Stimulated activated CD4-positive, alpha-beta T cell treated with anti-CD3 and anti-CD28 coated beads, TNF-alpha, amount 100 ng/mL, for 24 hours (primary cell): ENCODE measurements around the gene KIF26A.

Experiments
- DNase-seq, 3 experiments: peaks; one replicate each; pipeline ENCODE4 v3.0.0-alpha.2; 2020; ENCODE audit warnings: low read depth in 3 of 3

Gene KIF26A

DNA sequence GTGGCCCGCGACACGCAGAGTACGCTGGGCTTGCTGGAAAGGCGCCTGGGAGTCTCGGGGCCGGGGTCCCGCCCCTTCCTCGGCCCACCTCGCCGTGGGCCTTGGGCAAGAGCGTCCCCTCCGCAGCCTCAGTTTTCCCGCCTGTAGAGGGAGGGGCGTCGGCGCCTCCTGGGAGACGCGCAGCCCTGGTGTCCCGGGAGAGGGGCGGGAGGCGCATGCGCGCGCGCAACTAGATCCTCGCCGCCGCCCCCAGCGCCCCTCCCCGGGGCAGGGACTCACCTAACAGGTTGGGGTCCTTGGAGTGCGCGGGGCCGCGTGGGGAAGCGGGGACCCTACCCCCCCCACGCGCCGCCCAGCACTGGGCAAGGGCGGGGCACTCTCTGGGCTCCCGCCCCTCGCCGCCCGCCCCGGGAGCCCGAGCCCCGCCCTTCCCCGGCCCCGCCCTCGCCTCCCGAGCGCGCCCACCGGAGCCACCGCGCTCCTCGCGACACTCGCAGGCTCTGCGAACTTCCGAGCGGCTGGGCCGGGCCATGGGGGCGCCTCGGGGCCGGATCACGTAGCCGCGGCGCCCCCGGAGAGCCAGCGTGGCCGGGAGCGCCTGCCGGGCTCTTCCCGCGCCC lies at the start of gene KIF26A:
TSS of gene KIF26A (plus strand) at position 490 of the 620 bp plus-strand sequence. CDS start 136 bp downstream, outside the sequence.
- DNase-seq: peak in 1 of 3 experiments; percentile 27

GRCh38 chr14:104090071-104090748 lies 48.2 kb upstream of the KIF26A start:
- DNase-seq: no peak

DNA sequence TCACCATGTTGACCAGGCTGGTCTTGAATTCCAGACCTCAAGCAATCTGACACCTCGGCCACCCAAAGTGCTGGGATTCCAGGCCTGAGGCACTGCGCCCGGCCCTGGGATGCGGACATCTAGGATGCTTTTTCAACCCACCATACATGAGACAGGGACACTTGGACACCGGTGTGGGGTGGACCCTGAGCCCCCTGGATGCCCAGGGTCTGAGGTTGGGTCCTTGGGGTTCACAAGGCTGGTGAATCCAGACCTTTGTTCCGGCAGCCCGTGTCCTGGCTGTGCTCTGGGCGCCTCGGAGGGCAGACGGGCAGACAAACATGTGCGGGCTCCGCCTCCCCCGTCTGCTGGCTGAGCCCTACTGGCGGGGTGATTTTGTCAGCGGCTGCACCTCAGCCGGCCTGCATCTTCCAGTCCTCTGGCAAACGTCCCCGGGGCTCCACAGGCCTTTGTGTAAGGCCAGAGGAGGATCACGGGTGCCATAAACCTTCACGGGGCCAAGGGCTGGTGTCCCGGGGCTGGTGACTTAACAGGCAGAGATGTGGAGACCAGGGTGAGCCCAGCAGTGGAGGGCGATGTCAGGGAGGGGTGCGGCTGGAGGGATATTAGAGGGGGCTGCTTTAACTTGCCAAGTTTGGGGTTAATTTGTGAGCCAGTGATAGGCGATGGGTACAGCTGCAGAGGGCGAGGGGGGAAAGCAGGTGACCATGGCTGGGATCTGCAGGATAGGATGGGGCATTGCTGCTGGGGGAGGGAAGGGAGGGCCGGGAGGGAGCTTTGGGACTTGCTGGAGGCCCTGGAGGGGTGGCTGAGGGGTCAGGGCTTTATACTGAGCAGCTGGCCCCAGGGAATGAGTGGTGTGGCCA lies 47.1 kb upstream of the KIF26A start:
- no peak for DNase-seq

- no peak for DNase-seq
Measured at GRCh38 chr14:104091927-104092771, 46.2 kb upstream of the KIF26A start.

DNA sequence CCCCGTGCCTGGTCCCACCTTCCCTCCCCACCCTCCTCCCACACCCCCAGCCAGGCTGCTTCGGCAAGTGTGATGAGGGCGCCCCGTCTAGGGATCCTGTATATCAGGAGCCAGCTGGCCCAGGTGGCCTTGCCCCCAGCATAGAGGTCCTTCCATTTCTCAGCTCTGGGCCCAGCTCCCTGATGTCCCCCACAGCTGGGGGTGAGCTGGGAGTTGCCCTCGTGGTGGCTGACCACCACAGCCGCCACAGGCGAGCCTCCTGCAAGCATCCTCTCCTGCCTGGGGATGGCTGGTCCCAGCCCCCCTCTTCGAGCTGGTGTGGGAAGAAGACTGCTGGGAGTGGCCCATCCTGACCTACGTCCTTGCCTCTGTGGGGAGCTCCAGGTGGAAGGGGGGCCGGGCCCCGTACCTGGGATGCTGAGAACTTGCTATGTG lies 45.4 kb upstream of the KIF26A start:
- no peak for DNase-seq

DNA sequence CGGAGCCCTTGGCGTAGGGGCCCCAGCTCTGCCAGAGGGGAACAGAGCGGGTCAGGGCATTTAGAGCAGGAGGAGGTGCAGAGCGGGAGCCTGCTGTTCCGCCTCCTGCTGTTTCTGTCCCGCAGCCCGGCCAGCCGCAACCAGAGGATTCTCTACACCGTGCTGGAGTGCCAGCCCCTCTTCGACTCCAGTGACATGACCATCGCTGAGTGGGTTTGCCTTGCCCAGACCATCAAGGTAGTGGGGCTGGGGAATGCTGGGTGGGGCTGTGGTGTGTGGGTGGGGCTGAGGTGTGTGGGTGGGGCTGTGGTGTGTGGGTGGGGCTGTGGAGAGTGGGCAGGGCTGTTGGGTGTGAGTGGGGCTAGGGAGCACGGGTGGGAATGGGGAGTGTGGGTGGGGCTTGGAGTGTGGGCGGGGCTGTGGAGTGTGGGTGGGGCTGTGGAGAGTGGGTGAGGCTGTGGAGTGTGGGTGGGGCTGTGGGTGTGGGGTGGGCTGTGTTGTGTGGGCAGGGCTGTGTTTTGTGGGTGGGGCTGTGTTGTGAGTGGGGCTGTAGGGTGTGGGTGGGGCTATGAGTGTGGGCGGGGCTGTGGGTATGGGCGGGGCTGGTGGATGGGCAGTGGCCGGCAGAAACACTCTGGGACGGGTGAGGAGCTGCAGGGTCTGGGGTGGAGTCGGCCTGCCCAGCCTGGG lies 44.9 kb upstream of the KIF26A start:
- no peak for DNase-seq

DNA sequence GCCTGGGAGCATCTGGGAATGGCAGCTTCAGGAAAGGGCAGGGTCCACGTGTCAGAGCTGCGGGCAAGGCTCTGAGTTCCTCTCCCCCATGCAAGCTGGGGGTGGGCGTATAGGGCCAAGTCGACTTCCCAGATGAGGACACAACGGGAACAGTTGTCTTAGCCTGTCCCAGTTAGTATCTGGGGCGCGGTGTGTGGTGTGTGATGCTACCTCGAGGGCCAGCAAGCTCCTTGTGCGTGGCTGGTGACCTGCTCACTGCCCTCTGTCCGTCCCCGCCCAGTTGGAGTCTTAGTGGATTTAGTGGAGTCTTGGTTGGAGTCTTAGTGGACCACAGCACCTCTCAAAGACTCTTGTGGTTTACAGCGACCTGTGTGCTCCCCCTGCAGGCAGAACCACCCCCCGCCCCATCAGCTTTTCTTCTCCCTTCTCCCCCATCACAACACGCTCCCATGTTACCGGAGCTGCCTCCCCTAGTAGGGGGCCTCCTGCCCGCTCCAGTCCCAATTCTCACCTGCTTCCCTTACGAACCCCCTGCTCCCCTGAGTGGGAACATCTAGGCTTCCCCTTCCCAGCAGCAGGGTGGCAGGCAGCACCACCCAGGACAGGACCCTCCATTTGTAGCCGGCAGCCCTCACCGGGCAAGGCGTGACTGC lies 44.2 kb upstream of the KIF26A start:
- DNase-seq: no peak

GRCh38 chr14:104094709-104095425 lies 43.5 kb upstream of the KIF26A start:
- DNase-seq: peak; percentile 50 to 74 (median 50)

DNA sequence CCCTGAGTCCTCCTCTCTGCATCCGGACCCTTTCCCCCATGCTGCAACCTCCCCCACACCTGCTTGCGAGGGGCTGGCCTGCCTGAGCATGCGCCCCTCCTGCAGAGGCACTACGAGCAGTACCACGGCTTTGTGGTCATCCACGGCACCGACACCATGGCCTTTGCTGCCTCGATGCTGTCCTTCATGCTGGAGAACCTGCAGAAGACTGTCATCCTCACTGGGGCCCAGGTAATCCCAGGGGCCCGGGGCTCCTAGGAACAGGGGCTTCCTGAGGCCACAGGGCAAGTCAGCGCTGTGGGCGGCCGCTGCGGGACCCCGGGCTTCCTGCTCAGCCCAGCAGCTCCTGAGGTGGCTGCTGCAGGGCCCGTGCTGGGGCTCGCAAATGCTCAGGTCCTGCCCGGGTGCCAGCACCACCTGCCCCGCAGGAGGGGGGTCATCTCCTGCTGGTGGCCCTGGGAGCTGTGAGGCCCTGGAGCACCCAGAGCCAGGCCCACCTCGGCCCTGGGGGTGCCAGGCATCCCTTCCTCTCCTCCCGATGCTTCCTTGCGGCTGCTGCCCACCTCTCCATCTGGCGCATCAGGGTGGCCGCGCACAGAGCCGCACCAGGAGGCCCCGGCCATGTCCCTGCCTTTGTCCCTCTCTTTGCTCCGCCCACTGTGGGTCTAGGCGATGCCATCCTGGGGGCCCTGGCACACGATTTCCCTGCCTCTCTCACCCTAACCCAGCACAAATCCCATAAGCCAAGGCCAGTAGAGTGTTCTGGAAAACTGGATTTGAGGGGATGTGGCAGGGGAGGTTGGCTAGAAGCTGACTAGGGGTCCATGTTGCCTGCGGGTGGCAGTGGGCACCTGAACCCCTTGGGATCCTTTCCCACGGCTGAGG lies 42.7 kb upstream of the KIF26A start:
- DNase-seq: no peak

GRCh38 chr14:104096318-104096717 lies 42.1 kb upstream of the KIF26A start:
- DNase-seq: no peak

- DNase-seq: no peak
Measured at GRCh38 chr14:104096751-104097700, 41.4 kb upstream of the KIF26A start.

DNA sequence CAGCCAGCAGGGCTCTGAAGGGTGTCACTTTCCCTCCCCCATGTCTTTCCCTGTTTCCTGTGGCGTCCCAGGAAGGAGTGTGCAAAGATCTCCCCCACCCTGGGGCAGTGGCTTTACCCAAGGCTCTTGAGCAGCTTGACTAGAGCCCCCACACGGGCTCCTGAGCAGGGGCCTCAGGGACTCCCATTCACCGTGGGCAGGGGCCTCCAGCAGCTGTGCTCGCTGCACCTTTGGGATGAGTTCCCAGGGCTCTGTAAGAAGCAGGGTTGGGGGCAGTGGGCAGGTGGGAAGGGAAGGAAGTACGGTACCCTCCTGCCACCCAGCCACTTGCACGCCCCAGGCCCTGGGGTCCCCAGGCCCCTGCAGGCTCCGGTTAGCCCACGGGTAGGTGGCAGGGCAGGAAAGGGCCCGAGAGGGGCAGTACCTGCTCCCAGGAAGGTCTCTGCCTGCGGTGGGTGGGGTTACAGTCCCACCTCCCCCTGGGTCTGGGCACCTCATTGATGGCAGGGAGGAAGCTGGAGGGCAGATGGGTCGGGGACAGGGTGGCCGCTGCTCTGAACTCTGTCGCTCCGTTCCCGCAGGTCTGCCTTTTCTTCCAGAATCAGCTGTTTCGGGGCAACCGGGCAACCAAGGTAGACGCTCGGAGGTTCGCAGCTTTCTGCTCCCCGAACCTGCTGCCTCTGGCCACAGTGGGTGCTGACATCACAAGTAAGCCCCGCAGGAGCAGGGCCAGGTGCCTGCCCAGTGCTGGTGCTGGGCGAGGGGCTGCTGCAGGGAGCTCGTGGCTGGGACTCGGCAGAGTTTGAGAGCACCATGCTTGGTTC lies 39.9 kb upstream of the KIF26A start:
- no peak for DNase-seq

GRCh38 chr14:104099096-104100041 lies 39.0 kb upstream of the KIF26A start:
- no peak for DNase-seq

DNA sequence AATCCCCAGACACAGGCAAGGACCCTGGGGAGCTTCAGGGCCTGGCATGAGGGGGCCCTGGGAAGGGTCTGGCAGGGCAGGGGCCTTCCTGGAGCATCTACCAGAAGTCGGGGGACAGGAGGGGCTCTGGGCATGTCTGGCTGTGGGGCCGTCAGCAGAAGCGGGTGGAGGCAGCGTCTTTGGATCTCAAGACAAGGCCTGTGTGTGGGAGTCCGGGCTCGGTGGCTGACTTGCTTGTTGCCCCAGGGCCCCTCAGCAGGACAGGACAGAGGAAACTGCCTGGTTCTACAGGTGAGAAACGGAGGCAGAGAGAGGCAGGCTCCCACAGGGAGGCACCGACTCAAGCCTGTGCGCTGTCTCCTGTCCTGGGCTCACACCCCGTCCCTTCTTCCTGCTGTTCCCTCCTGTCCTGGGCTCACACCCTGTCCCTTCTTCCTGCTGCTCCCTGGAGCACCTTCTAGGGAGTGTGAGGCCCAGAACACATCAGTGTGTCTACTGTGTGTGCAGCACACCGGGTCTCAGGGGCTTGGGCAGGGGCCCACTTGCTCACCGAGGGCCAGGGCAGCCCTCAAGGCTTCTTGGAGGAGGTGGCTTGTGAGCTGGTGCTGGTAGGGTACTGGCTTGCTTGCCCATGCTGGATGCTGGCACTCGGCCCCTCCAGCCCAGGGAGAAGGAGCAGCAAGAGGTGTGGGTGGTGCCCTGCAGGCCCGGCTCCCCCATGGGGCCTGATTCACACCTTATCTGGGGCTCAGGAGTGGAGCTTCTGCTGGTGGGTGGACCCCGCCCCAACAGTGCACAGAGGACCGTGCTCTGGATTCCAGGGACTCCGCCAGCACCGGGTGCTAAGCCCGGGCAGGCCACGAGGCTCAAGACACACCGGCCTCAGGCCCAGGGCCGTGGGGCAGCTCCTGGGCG lies 38.0 kb upstream of the KIF26A start:
- DNase-seq: no peak
